ENCODE measurements around the gene PRKAG2.

DNA sequence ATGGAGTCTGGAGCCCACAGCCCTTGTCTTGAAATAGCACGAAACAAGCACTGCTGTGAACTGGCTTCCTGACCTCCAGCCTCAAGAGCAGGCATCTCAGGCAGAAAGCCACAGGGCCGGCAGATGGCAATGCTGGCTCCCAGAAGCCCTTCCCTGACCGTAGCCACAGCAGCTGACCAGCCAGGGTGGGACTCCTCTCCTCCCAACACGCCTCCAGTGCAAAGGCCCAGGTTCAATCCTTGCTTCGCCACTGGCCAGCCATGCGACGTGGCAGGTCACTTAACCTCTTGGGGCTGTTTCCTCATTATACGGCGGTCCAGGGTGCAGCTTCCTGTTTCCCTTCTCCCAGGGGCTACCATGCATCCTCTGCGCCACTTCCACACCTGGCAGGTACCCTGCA, 12.8 kb downstream of the PRKAG2 start:
- TF ChIP-seq, protein P1, sequence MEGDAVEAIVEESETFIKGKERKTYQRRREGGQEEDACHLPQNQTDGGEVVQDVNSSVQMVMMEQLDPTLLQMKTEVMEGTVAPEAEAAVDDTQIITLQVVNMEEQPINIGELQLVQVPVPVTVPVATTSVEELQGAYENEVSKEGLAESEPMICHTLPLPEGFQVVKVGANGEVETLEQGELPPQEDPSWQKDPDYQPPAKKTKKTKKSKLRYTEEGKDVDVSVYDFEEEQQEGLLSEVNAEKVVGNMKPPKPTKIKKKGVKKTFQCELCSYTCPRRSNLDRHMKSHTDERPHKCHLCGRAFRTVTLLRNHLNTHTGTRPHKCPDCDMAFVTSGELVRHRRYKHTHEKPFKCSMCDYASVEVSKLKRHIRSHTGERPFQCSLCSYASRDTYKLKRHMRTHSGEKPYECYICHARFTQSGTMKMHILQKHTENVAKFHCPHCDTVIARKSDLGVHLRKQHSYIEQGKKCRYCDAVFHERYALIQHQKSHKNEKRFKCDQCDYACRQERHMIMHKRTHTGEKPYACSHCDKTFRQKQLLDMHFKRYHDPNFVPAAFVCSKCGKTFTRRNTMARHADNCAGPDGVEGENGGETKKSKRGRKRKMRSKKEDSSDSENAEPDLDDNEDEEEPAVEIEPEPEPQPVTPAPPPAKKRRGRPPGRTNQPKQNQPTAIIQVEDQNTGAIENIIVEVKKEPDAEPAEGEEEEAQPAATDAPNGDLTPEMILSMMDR (conservative IDR thresholded peaks at IDR 0.05; ENCODE audit: low read length): no peak
- no peak for TF ChIP-seq EZH2phosphoT487 (IDR thresholded peaks at IDR 0.05; ENCODE audit: borderline replicate concordance)
